ENCODE data around the gene SAMD3. TPM values are rescaled to one million over a fixed set of nuclear protein-coding genes. Genes with fewer than 3 reads are reported as not detected.

The SAMD3 gene
- total RNA-seq, 1 donor from 2014 or later: 5.5 TPM

GRCh38 chr6:130136798-130137197 lies 86.0 kb downstream of the SAMD3 start:
- Histone ChIP-seq H3K9me3 (no peaks in the 10 kb centered on the region), H3K4me1 (no peaks in the 10 kb centered on the region), H3K4me3 (no peak overlapping the region), H3K27ac (no peak overlapping the region), H3K36me3 (peaks cover 6% of the 10 kb centered on the region), H3K27me3 (ENCODE audit: low read depth) (no peaks in the 10 kb centered on the region)
- no peak for ATAC-seq
- TF ChIP-seq CTCF (IDR thresholded peaks at IDR 0.05): no peak
- no peak for DNase-seq
- intact Hi-C loops (cut with DNase I): no loop called here

- intact Hi-C loops (cut with DNase I): no loop called here
- Histone ChIP-seq H3K27me3 (ENCODE audit: low read depth) (no peaks in the 10 kb centered on the region), H3K9me3 (no peaks in the 10 kb centered on the region), H3K27ac (no peak overlapping the region), H3K36me3 (peaks cover 6% of the 10 kb centered on the region), H3K4me3 (no peak overlapping the region), H3K4me1 (no peaks in the 10 kb centered on the region)
- TF ChIP-seq CTCF (IDR thresholded peaks at IDR 0.05): no peak
- ATAC-seq: peak in 1 of 2 donors; percentile 29
- DNase-seq: no peak
Measured at GRCh38 chr6:130134582-130134981, 88.2 kb downstream of the SAMD3 start.

- Histone ChIP-seq H3K27me3 (ENCODE audit: low read depth) (no peaks in the 10 kb centered on the region), H3K4me3 (no peak overlapping the region), H3K27ac (no peak overlapping the region), H3K9me3 (no peaks in the 10 kb centered on the region), H3K36me3 (peaks cover 6% of the 10 kb centered on the region), H3K4me1 (no peaks in the 10 kb centered on the region)
- TF ChIP-seq CTCF (IDR thresholded peaks at IDR 0.05): no peak
- ATAC-seq (peak; percentile 52 to 62), DNase-seq (no peak)
- intact Hi-C loops (cut with DNase I): no loop called here
Measured at GRCh38 chr6:130132286-130132701, 90.5 kb downstream of the SAMD3 start.

GRCh38 chr6:130129762-130130246 lies 92.9 kb downstream of the SAMD3 start:
- no peak for DNase-seq
- Histone ChIP-seq H3K36me3 (no peaks in the 10 kb centered on the region), H3K27ac (no peak overlapping the region), H3K4me1 (no peaks in the 10 kb centered on the region), H3K9me3 (no peaks in the 10 kb centered on the region), H3K4me3 (no peak overlapping the region), H3K27me3 (ENCODE audit: low read depth) (no peaks in the 10 kb centered on the region)
- TF ChIP-seq CTCF (IDR thresholded peaks at IDR 0.05): no peak
- no peak for ATAC-seq
- intact Hi-C loops (cut with DNase I): no loop called here

- Histone ChIP-seq H3K27ac (no peak overlapping the region), H3K27me3 (ENCODE audit: low read depth) (no peaks in the 10 kb centered on the region), H3K36me3 (no peaks in the 10 kb centered on the region), H3K4me3 (no peak overlapping the region), H3K9me3 (no peaks in the 10 kb centered on the region), H3K4me1 (no peaks in the 10 kb centered on the region)
- no peak for ATAC-seq
- intact Hi-C loops (cut with DNase I): no loop called here
- no peak for DNase-seq
- no peak for TF ChIP-seq CTCF (IDR thresholded peaks at IDR 0.05)
Measured at GRCh38 chr6:130128326-130128725, 94.4 kb downstream of the SAMD3 start.

- intact Hi-C loops (cut with DNase I): no loop called here
- no peak for DNase-seq
- H3K4me3 ChIP-seq: no peak overlapping the region
- H3K27ac ChIP-seq: no peak overlapping the region
- H3K36me3 ChIP-seq: no peaks in the 10 kb centered on the region
- H3K27me3 ChIP-seq (ENCODE audit: low read depth): no peaks in the 10 kb centered on the region
- no peaks in the 10 kb centered on the region for H3K9me3 ChIP-seq
- no peak for ATAC-seq
- TF ChIP-seq CTCF (IDR thresholded peaks at IDR 0.05): no peak
- no peaks in the 10 kb centered on the region for H3K4me1 ChIP-seq
Measured at GRCh38 chr6:130127195-130127594, 95.6 kb downstream of the SAMD3 start.

All from lower lobe of right lung (tissue), 2 donors.